ENCODE measurements around the gene FHOD3.

DNA sequence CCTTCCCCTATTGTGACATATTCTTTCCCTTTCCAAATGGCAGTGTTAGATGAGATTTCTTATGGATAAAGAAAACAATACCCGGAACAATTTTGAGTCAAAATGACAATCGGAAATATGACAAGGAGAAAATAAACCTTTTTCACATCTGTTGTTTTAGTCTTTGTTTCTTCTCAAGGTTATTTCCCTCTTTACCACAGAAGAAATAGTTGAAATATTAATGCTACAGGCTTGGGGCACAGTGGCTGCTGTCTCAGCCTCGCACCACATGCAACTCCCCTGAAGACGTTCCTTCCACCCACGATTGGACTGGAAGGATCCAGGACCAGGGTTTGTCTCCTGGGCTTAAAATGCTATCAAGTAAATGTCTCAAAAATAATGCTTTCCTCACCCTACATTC, 77.6 kb downstream of the FHOD3 start:
- TF ChIP-seq CTCF (conservative IDR thresholded peaks at IDR 0.05 in 1 of 2, IDR thresholded peaks at IDR 0.05 in 1 of 2; ENCODE audit: extremely low read depth in 1 of 2, insufficient read depth in 1 of 2, low read depth in 1 of 2, low read length in 2 of 2) (no peak), EZH2 (IDR thresholded peaks at IDR 0.05; ENCODE audit: borderline replicate concordance, low read length) (no peak)

Measured in mammary epithelial cell (primary cell).